ENCODE data around the gene ENTPD6. TPM values are rescaled to one million over a fixed set of nuclear protein-coding genes. Genes with fewer than 3 reads are reported as not detected.

Gene ENTPD6
- total and polyA plus RNA-seq, 9 donors = 29.5 to 44.3 (median 33.8) TPM

DNA sequence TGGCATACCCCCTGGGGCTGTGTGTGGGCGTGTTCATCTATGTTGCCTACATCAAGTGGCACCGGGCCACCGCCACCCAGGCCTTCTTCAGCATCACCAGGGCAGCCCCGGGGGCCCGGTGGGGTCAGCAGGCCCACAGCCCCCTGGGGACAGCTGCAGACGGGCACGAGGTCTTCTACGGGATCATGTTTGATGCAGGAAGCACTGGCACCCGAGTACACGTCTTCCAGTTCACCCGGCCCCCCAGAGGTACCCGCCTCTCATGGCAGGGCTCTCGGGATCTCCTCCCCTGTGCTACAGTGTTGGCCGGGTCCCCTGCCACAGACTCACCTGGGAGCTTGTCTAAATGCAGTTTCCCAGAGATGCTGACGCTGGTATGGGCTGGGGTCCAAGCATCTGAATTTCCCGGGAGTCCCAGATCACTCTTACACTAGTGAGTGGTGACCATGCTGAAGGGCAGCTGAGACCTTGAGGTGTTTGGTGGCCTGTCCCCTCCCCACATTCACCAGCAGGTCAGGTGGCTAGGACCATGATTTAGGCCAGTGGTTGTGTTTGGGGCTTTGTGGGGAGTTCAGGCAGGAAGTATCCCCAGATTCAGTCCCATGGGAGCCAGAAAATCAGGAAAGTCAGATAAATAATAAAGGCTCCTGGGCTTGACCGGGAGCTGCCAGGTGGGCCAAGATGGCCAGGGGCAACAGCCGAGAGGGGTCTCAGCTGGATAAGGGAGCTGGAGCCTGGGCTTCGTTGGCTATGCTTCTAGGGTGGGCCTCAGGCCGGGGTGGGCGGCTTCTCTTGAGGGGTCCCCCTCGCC lies 11.8 kb downstream of the ENTPD6 start:
- WGBS (ENCODE audit: insufficient coverage) = 93% methylated on average over 20 of the region's 22 CpGs

DNA sequence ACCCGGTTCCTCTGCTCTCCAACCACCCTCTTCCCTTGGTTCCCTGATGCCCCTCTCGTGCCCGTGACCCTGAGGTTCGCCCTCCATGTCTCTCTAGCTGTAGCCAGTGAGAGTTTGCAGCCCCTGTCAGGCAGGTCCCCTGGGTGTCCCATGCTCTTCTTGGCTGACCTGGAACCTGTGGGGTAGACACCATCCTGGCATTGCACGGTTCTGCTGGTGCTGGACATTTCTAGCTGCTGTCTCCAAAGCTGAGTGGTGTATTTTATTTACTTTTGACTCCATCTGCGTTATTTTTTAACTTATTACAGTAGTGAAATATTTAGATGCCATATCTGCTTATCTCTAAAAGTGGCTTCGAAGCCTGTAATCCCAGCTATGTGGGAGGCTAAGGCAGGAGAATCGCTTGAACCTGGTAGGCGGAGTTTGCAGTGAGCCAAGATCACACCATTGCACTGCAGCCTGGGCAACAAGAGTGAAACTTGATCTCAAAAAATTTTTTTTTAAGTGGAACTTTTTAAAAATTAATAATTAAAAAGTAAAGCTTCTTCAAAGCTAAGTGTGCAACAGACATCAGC lies 12.5 kb downstream of the ENTPD6 start:
- Histone ChIP-seq H3K4me1 (ENCODE audit: control insufficient read depth, insufficient read depth, low read length) (peaks cover 12% of the 10 kb centered on the region), H3K36me3 (ENCODE audit: control insufficient read depth, insufficient read depth, low read length) (peaks cover 28% of the 10 kb centered on the region), H3K4me3 (ENCODE audit: low read length) (no peak overlapping the region), H3K27ac (ENCODE audit: low read length) (no peak overlapping the region), H3K27me3 (ENCODE audit: control insufficient read depth, insufficient read depth, low read length) (no peaks in the 10 kb centered on the region), H3K9me3 (replicated peaks; ENCODE audit: control insufficient read depth, low read depth, low read length) (no peaks in the 10 kb centered on the region)
- no peak for DNase-seq
- WGBS (ENCODE audit: insufficient coverage) = 96% methylated on average over 4 of the region's 9 CpGs

More for the DNA sequence above, 11.8 kb downstream of the ENTPD6 start:
- DNase-seq = no peak
- Histone ChIP-seq H3K4me1 (ENCODE audit: control insufficient read depth, insufficient read depth, low read length) (peaks cover 12% of the 10 kb centered on the region), H3K4me3 (ENCODE audit: low read length) (no peak overlapping the region), H3K9me3 (replicated peaks; ENCODE audit: control insufficient read depth, low read depth, low read length) (no peaks in the 10 kb centered on the region), H3K27ac (ENCODE audit: low read length) (no peak overlapping the region), H3K36me3 (ENCODE audit: control insufficient read depth, insufficient read depth, low read length) (peaks cover 22% of the 10 kb centered on the region), H3K27me3 (ENCODE audit: control insufficient read depth, insufficient read depth, low read length) (no peaks in the 10 kb centered on the region)

DNA sequence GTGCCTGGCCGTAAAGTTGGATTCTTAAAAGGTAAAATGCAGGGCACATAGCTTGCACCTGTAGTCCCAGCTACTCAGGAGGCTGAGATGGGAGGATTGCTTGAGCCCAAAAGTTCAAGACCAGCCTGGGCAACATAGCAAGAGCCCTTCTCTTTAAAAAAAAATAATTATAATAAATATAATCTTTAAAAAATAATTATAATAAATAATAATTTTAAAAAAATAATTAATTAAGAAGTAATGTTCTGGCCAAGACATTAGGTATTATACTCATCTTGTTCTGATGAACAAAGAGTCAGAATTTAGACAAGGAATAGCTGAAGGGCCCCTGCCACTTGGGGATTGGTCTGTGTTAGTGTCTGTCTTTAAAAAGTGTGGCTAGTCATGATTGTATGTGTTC lies 13.9 kb downstream of the ENTPD6 start:
- Histone ChIP-seq H3K27ac (ENCODE audit: low read length) (no peak overlapping the region), H3K4me1 (ENCODE audit: control insufficient read depth, insufficient read depth, low read length) (peaks cover 12% of the 10 kb centered on the region), H3K27me3 (ENCODE audit: control insufficient read depth, insufficient read depth, low read length) (no peaks in the 10 kb centered on the region), H3K4me3 (ENCODE audit: low read length) (no peak overlapping the region), H3K36me3 (ENCODE audit: control insufficient read depth, insufficient read depth, low read length) (peaks cover 41% of the 10 kb centered on the region), H3K9me3 (replicated peaks; ENCODE audit: control insufficient read depth, low read depth, low read length) (no peaks in the 10 kb centered on the region)
- no peak for DNase-seq
- WGBS (ENCODE audit: insufficient coverage) = no CpG with 5 or more reads among the region's 1 CpG

GRCh38 chr20:25209911-25210310 lies 14.4 kb downstream of the ENTPD6 start:
- H3K27me3 ChIP-seq (ENCODE audit: control insufficient read depth, insufficient read depth, low read length) = no peaks in the 10 kb centered on the region
- 98% methylated on average over 5 of the region's 12 CpGs for WGBS (ENCODE audit: insufficient coverage)
- H3K36me3 ChIP-seq (ENCODE audit: control insufficient read depth, insufficient read depth, low read length) = peaks cover 45% of the 10 kb centered on the region
- H3K9me3 ChIP-seq (replicated peaks; ENCODE audit: control insufficient read depth, low read depth, low read length) = no peaks in the 10 kb centered on the region
- DNase-seq = no peak
- H3K27ac ChIP-seq (ENCODE audit: low read length) = no peak overlapping the region
- no peak overlapping the region for H3K4me3 ChIP-seq (ENCODE audit: low read length)
- peaks cover 12% of the 10 kb centered on the region for H3K4me1 ChIP-seq (ENCODE audit: control insufficient read depth, insufficient read depth, low read length)

DNA sequence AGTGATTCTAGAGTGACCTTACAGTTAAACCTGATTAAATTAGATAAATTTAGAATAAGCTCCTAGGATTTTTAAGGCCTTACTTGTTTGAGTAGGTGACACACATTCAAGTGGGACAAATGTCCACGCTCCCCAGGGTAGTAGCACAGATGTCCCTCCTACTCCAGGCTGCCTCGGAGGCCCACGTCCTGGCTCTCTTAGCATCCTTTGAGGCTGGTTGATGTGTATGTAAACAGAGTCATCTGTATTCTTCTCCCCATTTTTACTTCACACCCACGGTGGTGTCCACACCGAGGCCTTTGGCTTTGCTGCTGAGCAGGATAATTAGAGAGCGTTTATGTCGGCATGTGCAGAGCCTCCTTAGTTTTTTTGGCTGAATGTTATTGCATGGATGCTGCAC lies 15.8 kb downstream of the ENTPD6 start:
- no CpG with 5 or more reads among the region's 7 CpGs for WGBS (ENCODE audit: insufficient coverage)
- no peak overlapping the region for H3K4me3 ChIP-seq (ENCODE audit: low read length)
- H3K36me3 ChIP-seq (ENCODE audit: control insufficient read depth, insufficient read depth, low read length) = peaks cover 56% of the 10 kb centered on the region

DNA sequence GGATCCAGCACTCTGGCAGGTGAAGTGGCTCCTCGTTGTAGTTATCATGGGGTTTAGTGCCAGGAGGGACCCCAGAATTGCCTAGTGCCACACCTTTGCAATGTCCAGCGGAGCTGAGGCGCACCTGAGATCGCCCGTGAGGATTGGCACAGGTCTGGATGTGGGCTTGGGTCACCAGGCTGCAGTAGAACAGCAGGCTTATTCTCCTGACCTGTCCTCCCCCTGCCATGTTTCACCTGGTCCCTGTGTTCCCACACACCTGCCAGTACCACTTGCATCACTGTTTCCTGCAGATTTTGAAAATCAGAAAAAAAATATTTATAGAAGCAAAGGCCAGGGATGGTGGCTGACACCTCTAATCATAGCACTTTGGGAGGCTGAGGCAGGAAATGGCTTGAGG lies 16.7 kb downstream of the ENTPD6 start:
- H3K36me3 ChIP-seq (ENCODE audit: control insufficient read depth, insufficient read depth, low read length) = peaks cover 62% of the 10 kb centered on the region
- no peak for DNase-seq

More for the DNA sequence above, 15.8 kb downstream of the ENTPD6 start:
- Histone ChIP-seq H3K9me3 (replicated peaks; ENCODE audit: control insufficient read depth, low read depth, low read length) (no peaks in the 10 kb centered on the region), H3K27ac (ENCODE audit: low read length) (no peak overlapping the region), H3K4me1 (ENCODE audit: control insufficient read depth, insufficient read depth, low read length) (no peaks in the 10 kb centered on the region), H3K27me3 (ENCODE audit: control insufficient read depth, insufficient read depth, low read length) (no peaks in the 10 kb centered on the region)
- DNase-seq = no peak

GRCh38 chr20:25213566-25214425 lies 18.3 kb downstream of the ENTPD6 start:
- H3K4me3 ChIP-seq (ENCODE audit: low read length) = no peak overlapping the region
- H3K9me3 ChIP-seq (replicated peaks; ENCODE audit: control insufficient read depth, low read depth, low read length) = no peaks in the 10 kb centered on the region
- WGBS (ENCODE audit: insufficient coverage) = 91% methylated on average over 12 of the region's 21 CpGs
- no peak overlapping the region for H3K27ac ChIP-seq (ENCODE audit: low read length)
- H3K36me3 ChIP-seq (ENCODE audit: control insufficient read depth, insufficient read depth, low read length) = peaks cover 70% of the 10 kb centered on the region
- DNase-seq = no peak
- H3K4me1 ChIP-seq (ENCODE audit: control insufficient read depth, insufficient read depth, low read length) = no peaks in the 10 kb centered on the region
- H3K27me3 ChIP-seq (ENCODE audit: control insufficient read depth, insufficient read depth, low read length) = no peaks in the 10 kb centered on the region

More for the DNA sequence above, 16.7 kb downstream of the ENTPD6 start:
- Histone ChIP-seq H3K4me3 (ENCODE audit: low read length) (no peak overlapping the region), H3K27ac (ENCODE audit: low read length) (no peak overlapping the region), H3K9me3 (replicated peaks; ENCODE audit: control insufficient read depth, low read depth, low read length) (no peaks in the 10 kb centered on the region), H3K4me1 (ENCODE audit: control insufficient read depth, insufficient read depth, low read length) (no peaks in the 10 kb centered on the region), H3K27me3 (ENCODE audit: control insufficient read depth, insufficient read depth, low read length) (no peaks in the 10 kb centered on the region)
- WGBS (ENCODE audit: insufficient coverage) = 87% methylated on average over 5 of the region's 5 CpGs

DNA sequence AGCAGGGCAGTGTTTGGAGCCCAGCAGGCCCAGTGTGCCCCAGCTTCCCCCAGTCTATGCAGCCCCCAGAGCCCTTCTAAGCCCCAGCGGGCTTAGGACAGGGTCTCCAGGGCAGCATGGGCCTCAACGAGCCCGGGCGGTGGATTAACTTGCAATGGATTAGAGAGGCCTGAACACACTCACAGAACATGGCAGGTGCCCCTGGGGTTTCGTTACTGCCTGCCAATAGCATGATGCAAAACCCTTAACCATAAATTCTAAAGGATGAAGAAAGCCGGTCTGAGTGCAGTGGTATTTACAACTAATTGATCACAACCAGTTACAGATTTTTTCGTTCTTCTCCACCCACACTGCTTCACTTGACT lies 18.9 kb downstream of the ENTPD6 start:
- no peak for DNase-seq
- no peak overlapping the region for H3K4me3 ChIP-seq (ENCODE audit: low read length)
- 60% methylated on average over 1 of the region's 7 CpGs for WGBS (ENCODE audit: insufficient coverage)
- H3K9me3 ChIP-seq (replicated peaks; ENCODE audit: control insufficient read depth, low read depth, low read length) = no peaks in the 10 kb centered on the region
- no peaks in the 10 kb centered on the region for H3K27me3 ChIP-seq (ENCODE audit: control insufficient read depth, insufficient read depth, low read length)
- H3K36me3 ChIP-seq (ENCODE audit: control insufficient read depth, insufficient read depth, low read length) = peaks cover 73% of the 10 kb centered on the region
- no peak overlapping the region for H3K27ac ChIP-seq (ENCODE audit: low read length)
- no peaks in the 10 kb centered on the region for H3K4me1 ChIP-seq (ENCODE audit: control insufficient read depth, insufficient read depth, low read length)

DNA sequence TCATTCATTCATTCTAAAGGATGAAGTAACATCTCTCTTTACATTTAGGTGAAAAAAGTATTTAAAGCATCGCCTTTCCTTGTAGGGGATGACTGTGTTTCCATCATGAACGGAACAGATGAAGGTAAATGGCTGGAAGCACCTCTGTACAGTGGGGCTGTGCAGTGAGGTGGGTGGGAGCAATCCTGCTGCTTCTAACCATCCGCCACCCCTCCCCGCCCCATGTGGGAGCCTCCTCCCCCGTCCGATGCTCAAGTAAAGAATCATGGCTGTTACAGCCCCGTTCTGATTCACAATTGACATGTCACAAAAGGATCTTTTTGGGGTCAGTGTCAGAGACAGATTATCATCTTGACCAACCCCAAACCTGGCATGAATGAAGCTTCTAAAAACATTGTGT lies 19.3 kb downstream of the ENTPD6 start:
- H3K36me3 ChIP-seq (ENCODE audit: control insufficient read depth, insufficient read depth, low read length) = peaks cover 74% of the 10 kb centered on the region
- H3K27ac ChIP-seq (ENCODE audit: low read length) = no peak overlapping the region
- H3K27me3 ChIP-seq (ENCODE audit: control insufficient read depth, insufficient read depth, low read length) = no peaks in the 10 kb centered on the region
- H3K9me3 ChIP-seq (replicated peaks; ENCODE audit: control insufficient read depth, low read depth, low read length) = no peaks in the 10 kb centered on the region
- DNase-seq = no peak
- peaks cover under 1% of the 10 kb centered on the region for H3K4me1 ChIP-seq (ENCODE audit: control insufficient read depth, insufficient read depth, low read length)
- H3K4me3 ChIP-seq (ENCODE audit: low read length) = no peak overlapping the region
- 95% methylated on average over 4 of the region's 7 CpGs for WGBS (ENCODE audit: insufficient coverage)

- Histone ChIP-seq H3K27ac (ENCODE audit: low read length) (no peak overlapping the region), H3K4me3 (ENCODE audit: low read length) (no peak overlapping the region), H3K36me3 (ENCODE audit: control insufficient read depth, insufficient read depth, low read length) (peaks cover 73% of the 10 kb centered on the region), H3K4me1 (ENCODE audit: control insufficient read depth, insufficient read depth, low read length) (peaks cover 8% of the 10 kb centered on the region), H3K27me3 (ENCODE audit: control insufficient read depth, insufficient read depth, low read length) (no peaks in the 10 kb centered on the region), H3K9me3 (replicated peaks; ENCODE audit: control insufficient read depth, low read depth, low read length) (no peaks in the 10 kb centered on the region)
- WGBS (ENCODE audit: insufficient coverage) = 100% methylated on average over 3 of the region's 10 CpGs
- no peak for DNase-seq
Measured at GRCh38 chr20:25215521-25215920, 20.0 kb downstream of the ENTPD6 start.
